GM23248 (cell line): Measurements from ENCODE around the gene VPS26C.

Experiments used
- EZH2 ChIP-seq: fragments of 200-600 bp; sonication (generic); IDR thresholded peaks from 2 replicates; pipeline ENCODE4 v1.6.1; 2018; ENCODE audit warnings: antibody characterized with exemption, mild to moderate bottlenecking; ENCODE audit not compliant: insufficient read depth, poor library complexity, severe bottlenecking
- EZH2phosphoT487 ChIP-seq: fragments of 200-600 bp; sonication (generic); IDR thresholded peaks from 2 replicates; pipeline ENCODE4 v1.6.1; 2018; ENCODE audit warnings: antibody characterized with exemption, moderate library complexity, mild to moderate bottlenecking, low read depth; ENCODE audit not compliant: insufficient read depth

DNA sequence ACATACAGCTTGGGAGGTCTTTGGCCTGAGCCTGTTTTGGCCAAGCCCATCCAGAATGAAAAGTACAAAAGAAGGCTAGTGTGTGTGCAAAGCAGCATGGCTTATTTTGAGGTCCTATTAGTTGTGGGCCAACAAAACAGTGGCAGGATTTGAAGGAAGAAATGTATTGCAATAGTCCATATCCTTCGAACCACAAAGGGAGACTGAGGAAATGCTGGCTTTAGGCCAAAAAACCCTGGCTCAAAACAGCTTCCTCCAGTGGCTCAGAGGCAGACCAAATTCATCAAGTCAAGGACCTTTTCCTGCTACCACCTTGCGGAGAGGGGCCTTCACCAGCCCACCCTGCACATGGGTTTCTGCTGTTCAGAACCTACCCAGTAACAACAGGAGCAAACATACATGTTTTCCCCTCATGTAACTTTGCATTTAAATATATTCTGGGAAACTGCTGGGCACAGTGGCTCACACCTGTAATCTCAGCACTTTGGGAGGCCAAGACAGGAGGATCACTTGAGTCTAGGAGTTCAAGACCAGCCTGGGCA, 43.3 kb downstream of the VPS26C start:
- TF ChIP-seq EZH2phosphoT487 (no peak), EZH2 (no peak)
